MM.1S (cell line): Measurements from ENCODE around the gene ST3GAL4.

Experiments used
- EZH2 ChIP-seq: fragments of 300-600 bp; sonication (generic); optimal IDR thresholded peaks from 2 replicates; pipeline ENCODE3; 2017; ENCODE audit warnings: low read depth, mild to moderate bottlenecking, antibody characterized with exemption, low read length, mixed read lengths
- EZH2phosphoT487 ChIP-seq: fragments of 300-600 bp; sonication (generic); IDR thresholded peaks from 2 replicates; pipeline ENCODE4 v1.6.1; 2018; ENCODE audit warnings: antibody characterized with exemption, low read length
- TF ChIP-seq, protein P1 (sequence below): fragments of 300-600 bp; sonication (generic); IDR thresholded peaks from 2 replicates; pipeline ENCODE4 v1.5.1; 2016; ENCODE audit warnings: antibody characterized with exemption, low read length, mixed read lengths

DNA sequence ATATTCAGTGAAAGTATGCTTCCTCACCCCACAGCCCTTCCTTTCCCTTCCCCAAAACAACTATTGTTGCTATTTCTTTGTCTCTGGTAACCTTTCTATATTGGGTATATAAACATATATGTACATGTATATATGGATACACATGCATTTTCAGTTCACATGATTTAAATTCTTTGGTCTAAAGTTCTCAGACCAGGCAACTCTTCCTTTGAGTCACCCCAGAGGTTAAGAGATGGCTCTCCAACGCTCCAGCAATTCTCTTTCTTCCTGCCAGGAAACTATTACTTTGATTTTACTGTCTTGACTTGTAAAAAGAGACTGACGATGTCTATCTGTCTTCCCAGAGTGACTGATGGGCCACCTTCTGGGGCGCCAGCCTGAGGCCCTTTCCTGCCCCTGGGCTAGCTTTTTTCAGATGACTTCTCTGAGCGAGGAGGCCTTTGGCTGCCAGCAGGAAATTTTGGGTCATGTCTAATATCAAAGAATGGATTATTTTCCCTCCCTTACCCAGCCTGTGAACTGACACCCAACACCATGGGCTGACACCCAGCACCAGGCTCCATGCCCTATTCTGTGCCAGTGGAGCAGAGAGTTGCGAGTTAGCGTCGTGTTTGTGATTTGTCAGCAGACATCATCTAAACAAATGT is 14.4 kb upstream of the ST3GAL4 start:
- TF ChIP-seq, protein P1, sequence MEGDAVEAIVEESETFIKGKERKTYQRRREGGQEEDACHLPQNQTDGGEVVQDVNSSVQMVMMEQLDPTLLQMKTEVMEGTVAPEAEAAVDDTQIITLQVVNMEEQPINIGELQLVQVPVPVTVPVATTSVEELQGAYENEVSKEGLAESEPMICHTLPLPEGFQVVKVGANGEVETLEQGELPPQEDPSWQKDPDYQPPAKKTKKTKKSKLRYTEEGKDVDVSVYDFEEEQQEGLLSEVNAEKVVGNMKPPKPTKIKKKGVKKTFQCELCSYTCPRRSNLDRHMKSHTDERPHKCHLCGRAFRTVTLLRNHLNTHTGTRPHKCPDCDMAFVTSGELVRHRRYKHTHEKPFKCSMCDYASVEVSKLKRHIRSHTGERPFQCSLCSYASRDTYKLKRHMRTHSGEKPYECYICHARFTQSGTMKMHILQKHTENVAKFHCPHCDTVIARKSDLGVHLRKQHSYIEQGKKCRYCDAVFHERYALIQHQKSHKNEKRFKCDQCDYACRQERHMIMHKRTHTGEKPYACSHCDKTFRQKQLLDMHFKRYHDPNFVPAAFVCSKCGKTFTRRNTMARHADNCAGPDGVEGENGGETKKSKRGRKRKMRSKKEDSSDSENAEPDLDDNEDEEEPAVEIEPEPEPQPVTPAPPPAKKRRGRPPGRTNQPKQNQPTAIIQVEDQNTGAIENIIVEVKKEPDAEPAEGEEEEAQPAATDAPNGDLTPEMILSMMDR: no peak
- TF ChIP-seq EZH2 (no peak), EZH2phosphoT487 (no peak)
